ENCODE measurements around the gene ANO2. TPM values are rescaled to one million over a fixed set of nuclear protein-coding genes. Genes with fewer than 3 reads are reported as not detected.

ANO2 gene
- total RNA-seq, 1 donor from 2014 or later = 1.5 TPM

- TF ChIP-seq CTCF (IDR thresholded peaks at IDR 0.05; ENCODE audit: insufficient read depth, low read length, poor library complexity, severe bottlenecking) = no peak
- Histone ChIP-seq H3K4me3 (ENCODE audit: low read depth, low read length) (no peak overlapping the region), H3K27me3 (ENCODE audit: control insufficient read depth, insufficient read depth, low read length) (peaks cover 46% of the 10 kb centered on the region), H3K36me3 (ENCODE audit: control insufficient read depth, insufficient read depth, low read length) (no peaks in the 10 kb centered on the region)
- no peak for DNase-seq (ENCODE audit: low read depth)
Measured at GRCh38 chr12:5947006-5947405, 1.9 kb upstream of the ANO2 start.

- no peak for TF ChIP-seq CTCF (IDR thresholded peaks at IDR 0.05; ENCODE audit: insufficient read depth, low read length, poor library complexity, severe bottlenecking)
- Histone ChIP-seq H3K36me3 (ENCODE audit: control insufficient read depth, insufficient read depth, low read length) (no peaks in the 10 kb centered on the region), H3K4me3 (ENCODE audit: low read depth, low read length) (no peak overlapping the region), H3K27me3 (ENCODE audit: control insufficient read depth, insufficient read depth, low read length) (peaks cover 46% of the 10 kb centered on the region)
- no peak for DNase-seq (ENCODE audit: low read depth)
Measured at GRCh38 chr12:5946388-5946787, 1.3 kb upstream of the ANO2 start.

GRCh38 chr12:5944688-5945070 is 380 bp downstream of the ANO2 start:
- no peak for TF ChIP-seq CTCF (IDR thresholded peaks at IDR 0.05; ENCODE audit: insufficient read depth, low read length, poor library complexity, severe bottlenecking)
- Histone ChIP-seq H3K27me3 (ENCODE audit: control insufficient read depth, insufficient read depth, low read length) (peaks cover 43% of the 10 kb centered on the region), H3K4me3 (ENCODE audit: low read depth, low read length) (peak overlapping the region; percentile 34), H3K36me3 (ENCODE audit: control insufficient read depth, insufficient read depth, low read length) (no peaks in the 10 kb centered on the region)
- DNase-seq (ENCODE audit: low read depth) = no peak

GRCh38 chr12:5944053-5944452 is 1.0 kb downstream of the ANO2 start:
- H3K27me3 ChIP-seq (ENCODE audit: control insufficient read depth, insufficient read depth, low read length) = peaks cover 41% of the 10 kb centered on the region
- DNase-seq (ENCODE audit: low read depth) = no peak
- no peak for TF ChIP-seq CTCF (IDR thresholded peaks at IDR 0.05; ENCODE audit: insufficient read depth, low read length, poor library complexity, severe bottlenecking)
- no peak overlapping the region for H3K4me3 ChIP-seq (ENCODE audit: low read depth, low read length)
- no peaks in the 10 kb centered on the region for H3K36me3 ChIP-seq (ENCODE audit: control insufficient read depth, insufficient read depth, low read length)

- no peaks in the 10 kb centered on the region for H3K36me3 ChIP-seq (ENCODE audit: control insufficient read depth, insufficient read depth, low read length)
- DNase-seq (ENCODE audit: low read depth) = no peak
Measured at GRCh38 chr12:5941907-5942306, 3.2 kb downstream of the ANO2 start.

More at GRCh38 chr12:5941907-5942306, 3.2 kb downstream of the ANO2 start:
- no peak for TF ChIP-seq CTCF (IDR thresholded peaks at IDR 0.05; ENCODE audit: insufficient read depth, low read length, poor library complexity, severe bottlenecking)
- H3K4me3 ChIP-seq (ENCODE audit: low read depth, low read length) = no peak overlapping the region
- H3K27me3 ChIP-seq (ENCODE audit: control insufficient read depth, insufficient read depth, low read length) = peaks cover 30% of the 10 kb centered on the region
